Putamen (tissue), 1 donor: ENCODE measurements around the gene ARMS2.

Experiments
- DNase-seq: peaks from one replicate; pipeline ENCODE4 v3.0.0-alpha.2; 2016; ENCODE audit warnings: low spot score

ARMS2 gene

GRCh38 chr10:122454071-122454470, 382 bp upstream of the ARMS2 start:
- no peak for DNase-seq

GRCh38 chr10:122455376-122456079, 1.1 kb downstream of the ARMS2 start:
- DNase-seq, result no peak

GRCh38 chr10:122457934-122458333, 3.5 kb downstream of the ARMS2 start:
- DNase-seq, result no peak

- DNase-seq, result no peak
Measured at GRCh38 chr10:122458693-122459092, 4.2 kb downstream of the ARMS2 start.

GRCh38 chr10:122459561-122460273, 5.3 kb downstream of the ARMS2 start:
- DNase-seq, result no peak

- no peak for DNase-seq
Measured at GRCh38 chr10:122460891-122461293, 6.4 kb downstream of the ARMS2 start.

- DNase-seq, result peak; percentile 91
Measured at GRCh38 chr10:122461367-122461728, 6.9 kb downstream of the ARMS2 start, which contains the start of gene HTRA1. Gene HTRA1, plus strand, starts transcription at chr10:122461553. Its CDS starts 100 bp downstream, at chr10:122461653.

- no peak for DNase-seq
Measured at GRCh38 chr10:122461729-122462532, 7.5 kb downstream of the ARMS2 start.

- DNase-seq, result no peak
Measured at GRCh38 chr10:122462533-122463465, 8.3 kb downstream of the ARMS2 start.

- DNase-seq, result no peak
Measured at GRCh38 chr10:122463466-122464249, 9.2 kb downstream of the ARMS2 start.

- DNase-seq, result no peak
Measured at GRCh38 chr10:122464250-122464510, 9.7 kb downstream of the ARMS2 start.

GRCh38 chr10:122464586-122464985, 10.1 kb downstream of the ARMS2 start:
- DNase-seq, result no peak

- no peak for DNase-seq
Measured at GRCh38 chr10:122465401-122466040, 11.1 kb downstream of the ARMS2 start.

GRCh38 chr10:122466951-122467381, 12.5 kb downstream of the ARMS2 start:
- DNase-seq, result no peak

- DNase-seq, result no peak
Measured at GRCh38 chr10:122467701-122468100, 13.2 kb downstream of the ARMS2 start.

GRCh38 chr10:122468307-122468925, 14.0 kb downstream of the ARMS2 start:
- no peak for DNase-seq

GRCh38 chr10:122468926-122469781, 14.7 kb downstream of the ARMS2 start:
- DNase-seq, result no peak

GRCh38 chr10:122469848-122470247, 15.4 kb downstream of the ARMS2 start:
- DNase-seq, result no peak

GRCh38 chr10:122471531-122472177, 17.2 kb downstream of the ARMS2 start:
- DNase-seq, result no peak
